Embryonic facial prominence (tissue), 1 donor: ENCODE data around the gene ZAP70.
"Not testable (repeated sequence)": the region's sequence is repeated elsewhere in the genome, so short reads cannot be mapped to it uniquely, and the experiment has no call there.

ENCODE experiments used
- DNase-seq: peaks from one replicate; pipeline ENCODE4 v3.0.0-alpha.2; 2016; ENCODE audit errors: extremely low spot score

Gene ZAP70

DNA sequence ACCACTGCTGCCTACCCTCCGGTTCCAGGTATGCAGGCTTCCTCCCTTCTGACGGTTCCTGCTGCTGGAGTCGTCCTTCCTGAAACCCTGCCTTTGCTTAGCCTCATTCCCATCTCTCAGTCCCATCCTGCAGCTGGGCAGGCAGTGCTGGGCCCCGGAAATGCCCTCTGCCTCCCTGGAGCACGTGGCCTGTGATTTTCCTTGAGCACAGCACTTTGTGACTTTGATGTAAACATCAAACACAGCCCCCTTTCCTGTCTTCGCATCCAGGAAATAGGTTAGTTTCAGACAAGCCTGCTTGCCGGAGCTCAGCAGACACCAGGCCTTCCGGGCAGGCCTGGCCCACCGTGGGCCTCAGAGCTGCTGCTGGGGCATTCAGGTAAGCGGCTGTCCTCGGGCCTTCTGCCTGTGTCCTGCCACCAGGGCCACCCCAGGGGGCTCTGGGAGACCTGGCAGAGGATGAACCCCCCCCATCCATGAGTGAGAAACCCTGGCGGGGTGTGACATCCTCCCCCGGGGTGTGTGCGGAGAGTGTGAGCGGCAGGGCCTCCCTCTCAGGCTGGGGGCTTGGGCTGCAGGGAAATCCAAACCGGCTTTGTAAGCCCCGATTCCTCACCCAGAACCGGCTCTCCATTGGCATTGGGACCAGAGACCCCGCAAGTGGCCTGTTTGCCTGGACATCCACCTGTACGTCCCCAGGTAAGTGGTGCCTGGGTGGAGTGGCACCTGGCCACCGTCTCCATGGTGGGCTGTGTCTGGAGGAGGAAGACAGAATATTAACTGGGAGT lies at the start of gene ZAP70:
TSS of gene ZAP70 (plus strand) at position 281 of the 788 bp plus-strand sequence. CDS start 10,461 bp downstream, outside the sequence.
- DNase-seq: no peak

DNA sequence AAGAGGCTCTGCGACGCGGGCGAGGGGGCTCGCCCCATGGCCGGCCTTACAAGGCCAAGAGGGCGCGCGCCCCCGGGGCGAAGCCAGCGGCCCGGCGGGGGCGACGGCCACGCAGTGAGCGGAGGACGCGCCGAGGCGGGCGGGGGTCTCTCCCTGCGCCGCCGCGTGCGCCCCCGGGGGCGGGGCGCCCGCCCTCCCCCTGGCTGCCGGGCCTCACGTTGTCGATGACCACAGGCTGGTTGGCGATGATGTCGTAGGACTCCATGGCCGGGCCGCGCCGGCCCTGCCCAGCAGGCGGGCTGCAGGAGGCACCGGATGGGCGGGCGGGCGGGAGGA lies 49.8 kb upstream of the ZAP70 start:
- DNase-seq: no peak

DNA sequence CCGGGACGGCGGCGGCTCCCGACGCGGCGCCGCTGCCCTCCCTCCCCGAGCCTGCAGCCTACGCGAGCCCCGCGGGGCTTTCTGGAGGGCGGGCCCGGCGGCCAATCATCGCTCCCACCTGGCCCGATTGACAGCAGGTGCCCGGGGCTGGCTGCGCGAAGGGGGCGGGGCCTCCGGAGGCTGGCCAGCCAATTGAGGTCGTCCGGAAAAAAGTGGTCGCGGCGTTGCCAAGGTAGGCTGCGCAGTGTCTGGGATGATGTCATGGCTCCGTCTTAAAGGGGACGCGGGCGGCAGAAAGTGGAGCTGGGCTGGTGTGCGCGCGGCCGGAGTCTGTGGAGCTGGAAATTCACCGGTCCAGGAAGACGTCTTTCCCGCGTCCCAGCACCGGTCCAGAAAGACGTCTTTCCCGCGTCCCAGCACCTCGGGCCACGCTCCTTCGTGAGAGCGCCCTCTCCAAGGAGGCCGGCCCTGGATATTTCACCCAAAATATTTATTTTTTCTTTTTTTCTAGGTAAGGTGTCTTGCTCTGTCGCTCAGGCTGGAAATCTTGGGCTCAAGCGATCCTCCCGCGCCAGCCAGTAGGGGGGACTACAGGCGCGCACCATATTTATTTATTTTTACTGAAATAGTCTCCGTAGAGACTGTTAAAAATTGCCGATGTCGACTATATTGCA lies 49.3 kb upstream of the ZAP70 start, which contains the start of gene ACTR1B:
TSS of gene ACTR1B (minus strand) at position 83 of the 674 bp plus-strand sequence. CDS start 154 bp downstream, outside the sequence.
- peak; percentile 98 for DNase-seq

DNA sequence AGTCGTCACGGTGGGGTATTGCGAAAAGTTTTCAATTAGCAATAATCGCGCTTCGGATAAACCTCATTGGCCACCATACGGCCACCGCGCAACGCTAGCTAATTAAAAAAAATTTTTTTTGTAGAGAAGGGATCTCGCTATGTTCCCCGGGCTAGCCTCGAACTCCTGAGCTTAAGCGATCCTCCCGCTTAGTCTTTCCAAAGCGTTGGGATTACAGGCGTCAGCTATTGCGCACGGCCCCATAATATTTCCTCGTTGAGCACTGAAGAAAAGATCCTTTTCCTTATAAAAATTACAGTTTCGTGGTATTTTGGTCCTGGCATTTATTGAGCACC lies 48.8 kb upstream of the ZAP70 start:
- no peak for DNase-seq

DNA sequence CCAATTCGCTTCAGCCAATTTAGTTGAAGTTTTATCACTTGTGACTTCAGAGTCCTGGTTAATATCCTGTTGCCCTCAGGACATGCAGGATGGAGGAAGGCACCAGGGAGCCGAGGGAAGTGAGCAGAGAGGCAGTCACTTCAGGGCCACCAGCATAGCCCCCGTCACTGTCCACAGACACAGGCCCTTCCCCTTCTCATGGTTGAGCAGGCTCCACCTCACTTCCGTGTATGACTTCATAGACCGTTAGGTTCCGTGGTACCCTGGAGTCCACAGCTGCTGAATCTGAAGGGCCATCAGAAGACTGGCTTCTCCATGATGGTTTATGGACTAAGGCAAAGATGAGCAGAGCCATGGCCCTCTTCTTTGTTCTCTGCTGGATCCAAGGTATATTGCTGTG lies 43.9 kb upstream of the ZAP70 start, which contains the start of gene C2orf92:
TSS of gene C2orf92 (plus strand) at position 266 of the 400 bp plus-strand sequence. CDS start at position 342, 76 bp downstream.
- DNase-seq: no peak

DNA sequence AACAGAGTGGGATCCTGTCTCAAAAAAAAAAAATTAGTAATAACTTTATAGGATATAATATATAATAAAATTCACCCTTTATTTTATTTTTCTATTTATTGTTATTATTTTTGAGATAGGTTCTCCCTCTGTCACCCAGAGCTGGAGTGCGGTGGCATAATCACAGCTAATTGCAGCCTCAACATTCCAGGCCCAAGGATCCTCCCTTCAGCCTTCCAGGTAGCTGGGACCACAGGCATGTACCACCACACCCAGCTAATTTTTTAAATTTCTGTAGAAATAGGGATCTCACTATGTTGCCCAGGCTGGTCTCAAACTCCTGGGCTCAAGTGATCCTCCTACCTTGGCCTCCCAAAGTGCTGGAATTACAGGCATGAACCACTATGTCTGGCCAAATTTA lies 42.9 kb upstream of the ZAP70 start:
- no peak for DNase-seq

DNA sequence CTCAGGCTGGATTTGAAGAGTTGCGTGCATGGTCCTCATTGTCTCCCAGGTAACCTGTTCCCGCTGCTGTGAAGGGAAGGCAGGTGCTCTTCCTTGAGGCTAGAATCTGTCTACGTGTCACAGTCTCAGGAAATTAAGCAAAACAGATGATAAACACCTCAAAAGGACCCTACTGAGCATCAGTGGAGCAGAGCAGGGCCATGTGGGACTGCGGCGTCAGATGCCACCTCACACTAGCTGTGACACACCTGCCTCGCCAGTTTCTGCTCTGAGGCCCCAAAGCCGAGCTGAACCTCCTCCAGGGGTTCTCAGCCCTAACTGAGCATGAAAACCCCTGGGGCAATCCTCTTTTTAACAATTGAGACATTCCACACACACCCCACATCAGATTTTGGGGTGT lies 41.9 kb upstream of the ZAP70 start:
- no peak for DNase-seq

DNA sequence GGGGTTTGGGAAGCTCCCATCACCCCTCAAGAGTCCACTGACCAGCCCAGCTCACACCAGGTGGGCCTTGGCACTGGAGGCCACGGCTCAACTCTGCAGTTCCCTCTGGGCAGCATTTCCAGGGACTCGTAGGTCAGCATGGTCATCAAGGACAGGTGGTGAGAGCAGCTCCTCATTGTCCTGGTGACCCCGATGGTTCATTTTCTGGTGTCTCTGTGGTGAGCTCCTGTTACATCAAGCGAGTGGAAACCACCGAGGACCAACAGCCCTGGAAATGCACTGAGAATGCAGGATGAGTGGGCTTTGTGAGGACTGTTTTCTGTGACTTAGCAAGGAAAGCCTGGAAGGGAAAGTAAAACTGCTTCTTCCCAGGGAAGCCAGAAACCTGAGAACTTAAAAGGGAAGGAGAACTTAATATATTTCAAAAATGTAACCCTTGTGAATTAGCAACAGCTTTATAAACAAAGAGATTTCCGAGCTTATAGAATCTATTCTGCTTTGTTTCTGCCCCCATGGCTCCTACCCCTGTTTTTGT lies 40.7 kb upstream of the ZAP70 start:
- DNase-seq: not testable (repeated sequence)

DNA sequence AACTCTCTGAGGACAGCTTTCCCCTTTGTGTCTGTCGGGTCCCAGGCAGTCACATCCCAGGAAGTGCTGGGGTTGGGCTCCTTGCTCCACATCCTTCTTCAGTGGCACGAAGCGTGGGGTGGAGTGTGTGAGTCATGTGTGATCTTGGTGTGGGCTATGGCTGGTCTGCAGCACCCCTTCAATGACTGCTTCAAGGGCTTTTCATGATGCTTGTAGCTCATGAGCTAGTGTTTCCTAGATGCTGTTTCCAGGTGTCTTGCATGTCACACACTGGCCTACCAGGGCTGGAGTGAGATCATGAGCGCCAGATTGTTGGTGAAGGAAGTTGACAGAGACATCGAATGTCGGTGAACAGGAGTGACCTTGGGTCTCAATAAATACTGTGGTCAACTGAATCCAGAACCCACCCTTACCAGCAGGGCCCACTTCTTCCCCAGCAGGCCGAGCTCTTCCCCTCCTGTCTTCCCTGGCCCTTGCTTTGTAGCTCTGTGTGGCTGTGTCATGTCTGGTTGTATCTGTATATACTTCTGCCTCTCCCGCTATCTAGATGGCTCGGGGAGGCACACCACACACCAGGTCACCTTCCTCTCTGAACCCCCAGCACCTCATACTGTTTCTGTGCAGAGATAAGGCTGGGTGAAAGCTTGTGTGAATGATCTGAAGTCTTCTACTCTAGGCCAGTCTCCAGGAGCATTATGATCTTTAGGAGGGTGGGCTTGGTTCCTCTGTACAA lies 40.0 kb upstream of the ZAP70 start:
- DNase-seq: no peak

DNA sequence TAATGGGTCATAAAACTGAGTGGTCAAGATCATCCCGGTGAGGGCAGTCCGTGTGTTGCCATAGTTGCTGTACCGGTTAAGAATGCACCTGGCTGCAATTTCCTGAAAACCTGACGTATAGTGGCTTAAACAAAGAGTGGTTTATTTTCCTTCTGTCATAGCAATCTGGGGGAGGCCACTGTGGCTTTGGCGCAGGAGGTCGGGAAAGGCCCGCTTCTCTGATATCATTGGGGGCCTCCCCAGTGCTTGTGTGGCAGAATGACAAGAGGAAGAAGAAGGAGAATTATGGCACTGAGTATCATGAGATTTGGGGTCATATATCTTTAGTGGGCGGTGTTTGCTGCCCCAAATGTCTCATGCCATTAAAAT lies 39.5 kb upstream of the ZAP70 start:
- no peak for DNase-seq

DNA sequence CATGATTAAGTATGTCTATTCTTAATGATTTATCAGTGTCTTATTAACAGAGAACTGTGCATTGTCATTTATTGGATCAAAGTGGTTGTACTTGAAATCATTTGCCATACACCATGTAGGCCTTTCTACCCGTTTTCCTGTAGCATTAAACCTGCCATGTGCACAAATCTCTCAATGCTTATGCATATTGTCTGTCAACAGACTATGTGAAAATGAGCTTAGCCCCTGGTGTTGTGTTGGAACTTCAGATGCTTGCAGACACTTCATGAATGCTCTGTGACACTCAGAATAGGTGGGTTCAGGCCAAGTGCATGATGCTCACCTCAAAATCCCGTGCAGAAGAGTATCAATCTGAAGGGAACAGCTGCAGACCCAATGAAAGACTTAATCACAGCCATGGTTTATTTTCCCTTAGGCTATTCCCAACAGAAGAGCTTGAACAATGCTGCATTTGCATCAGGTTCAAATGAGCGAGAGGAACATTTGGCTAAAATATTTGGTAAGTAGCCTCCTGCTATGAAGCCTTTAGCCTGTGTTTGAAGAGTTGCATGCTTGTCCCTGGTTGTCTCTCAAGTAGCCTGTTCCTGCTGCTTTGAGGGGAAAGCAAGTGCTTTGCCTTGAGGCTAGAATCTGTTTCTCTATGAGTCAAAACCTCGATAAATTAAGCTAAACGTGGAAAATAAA lies 37.8 kb upstream of the ZAP70 start:
- no peak for DNase-seq

DNA sequence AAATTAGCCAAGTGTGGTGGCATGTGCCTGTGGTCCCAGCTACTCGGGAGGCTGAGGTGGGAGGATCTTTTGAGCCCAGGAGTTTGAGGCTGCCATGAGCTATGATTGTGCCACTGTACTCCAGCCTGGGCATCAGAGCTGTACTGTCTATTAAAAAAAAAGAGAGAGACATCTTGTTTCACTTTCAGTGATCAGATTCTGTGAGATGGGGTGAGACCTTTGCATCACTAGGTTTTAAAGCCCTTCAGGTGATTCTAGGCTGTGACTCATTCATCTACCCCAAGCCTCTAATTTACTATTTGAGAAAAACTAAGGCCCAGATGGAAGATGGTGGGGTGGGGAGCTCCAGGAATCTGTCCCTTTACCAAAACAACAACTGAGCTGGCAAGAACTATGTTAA lies 36.8 kb upstream of the ZAP70 start:
- no peak for DNase-seq

DNA sequence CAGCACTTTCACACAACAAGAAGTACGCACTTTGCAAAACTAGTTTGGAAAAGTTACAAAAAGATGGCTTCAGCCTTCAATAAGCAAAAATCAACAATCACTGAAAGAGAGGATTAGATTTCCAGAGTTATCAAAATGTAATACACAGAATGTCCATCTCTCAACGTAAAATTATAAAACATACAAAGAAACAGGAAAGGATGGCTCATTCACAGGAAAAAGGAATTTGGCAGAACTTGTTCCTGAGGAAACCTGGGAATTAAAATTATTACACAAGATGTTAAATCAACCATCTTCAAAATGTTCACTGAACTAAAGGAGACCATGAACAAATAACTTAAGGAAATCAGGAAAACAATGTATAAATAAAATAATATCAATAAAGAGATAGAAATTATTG lies 35.9 kb upstream of the ZAP70 start:
- DNase-seq: no peak

DNA sequence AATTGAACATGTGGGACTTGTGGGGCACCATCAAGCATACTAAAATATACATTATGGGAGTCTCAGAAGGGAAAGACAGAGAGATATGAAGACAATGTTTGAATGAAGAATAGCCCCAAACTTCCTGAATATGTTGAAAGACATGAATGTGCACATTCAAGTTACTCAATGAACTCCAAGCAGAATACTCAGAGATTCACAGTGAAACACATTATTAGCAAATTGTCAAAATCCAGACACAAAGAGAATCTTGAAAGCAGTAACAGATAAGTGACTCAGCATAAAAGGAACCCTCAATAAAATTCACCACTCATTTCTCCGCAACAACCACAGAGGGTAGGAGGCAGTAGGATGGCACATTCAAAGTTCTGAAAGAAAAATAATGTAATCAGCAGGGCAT lies 35.1 kb upstream of the ZAP70 start:
- no peak for DNase-seq

DNA sequence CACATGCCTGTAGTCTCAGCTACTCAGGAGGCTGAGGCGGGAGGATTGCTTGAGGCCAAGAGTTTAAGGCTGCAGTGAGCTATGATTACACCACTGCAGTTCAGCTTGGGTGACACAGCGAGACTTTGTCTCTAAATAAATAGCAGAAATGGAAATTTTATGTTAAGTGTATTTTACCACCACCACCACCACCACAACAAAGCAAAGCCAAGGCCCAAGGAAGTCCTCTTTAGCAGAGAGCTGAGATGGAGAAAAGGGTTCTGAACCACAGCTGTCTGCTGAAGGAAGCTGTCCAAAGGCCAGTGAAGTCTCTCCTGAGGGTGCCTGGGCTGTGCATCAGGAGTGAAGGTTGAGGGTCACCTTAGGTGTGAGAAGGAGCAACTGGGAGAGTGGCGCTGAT lies 26.1 kb upstream of the ZAP70 start:
- not testable (repeated sequence) for DNase-seq

DNA sequence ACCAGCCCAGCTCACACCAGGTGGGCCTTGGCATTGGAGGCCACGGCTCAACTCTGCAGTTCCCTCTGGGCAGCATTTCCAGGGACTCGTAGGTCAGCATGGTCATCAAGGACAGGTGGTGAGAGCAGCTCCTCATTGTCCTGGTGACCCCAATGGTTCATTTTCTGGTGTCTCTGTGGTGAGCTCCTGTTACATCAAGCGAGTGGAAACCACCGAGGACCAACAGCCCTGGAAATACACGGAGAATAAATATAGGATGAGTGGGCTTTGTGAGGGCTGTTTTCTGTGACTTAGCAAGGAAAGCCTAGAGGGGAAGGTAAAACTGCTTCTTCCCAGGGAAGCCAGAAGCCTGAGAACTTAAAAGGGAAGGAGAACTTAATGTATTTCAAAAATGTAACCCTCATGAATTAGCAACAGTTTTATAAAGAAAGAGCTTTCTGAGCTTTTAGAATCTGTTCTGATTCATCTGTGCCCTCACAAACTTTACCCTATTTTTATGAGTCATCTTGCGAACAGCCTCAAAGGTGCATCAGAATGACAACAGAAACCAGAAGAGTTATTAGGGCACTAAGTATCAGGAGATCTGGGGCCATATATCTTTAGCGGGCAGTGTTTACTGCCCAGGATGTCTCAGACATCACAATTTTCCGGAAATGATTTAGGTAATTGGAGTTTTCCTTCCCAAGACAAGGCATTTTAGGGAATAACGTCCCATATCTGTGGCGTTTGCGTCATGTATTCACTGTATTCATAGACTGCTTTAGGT lies 25.1 kb upstream of the ZAP70 start:
- no peak for DNase-seq

DNA sequence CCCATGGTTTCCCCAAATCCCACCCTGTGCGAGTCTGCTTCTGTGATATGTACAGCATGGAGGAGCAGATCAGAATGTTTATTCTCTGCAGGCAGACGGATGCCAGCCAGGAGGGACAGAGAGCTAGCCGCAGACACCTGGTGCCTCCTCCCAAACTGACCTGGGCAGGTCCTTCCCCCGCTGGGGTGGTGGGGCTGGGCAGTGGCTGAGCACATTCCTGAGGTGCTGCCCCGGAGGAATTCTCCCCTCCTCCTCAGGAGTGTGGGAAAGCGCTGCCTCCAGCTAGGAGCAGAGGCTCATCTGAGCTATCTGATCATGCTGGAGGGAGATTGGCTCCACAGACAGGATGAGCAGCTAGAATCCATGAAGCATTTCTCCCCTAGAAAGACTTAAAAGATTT lies 22.2 kb upstream of the ZAP70 start:
- no peak for DNase-seq

DNA sequence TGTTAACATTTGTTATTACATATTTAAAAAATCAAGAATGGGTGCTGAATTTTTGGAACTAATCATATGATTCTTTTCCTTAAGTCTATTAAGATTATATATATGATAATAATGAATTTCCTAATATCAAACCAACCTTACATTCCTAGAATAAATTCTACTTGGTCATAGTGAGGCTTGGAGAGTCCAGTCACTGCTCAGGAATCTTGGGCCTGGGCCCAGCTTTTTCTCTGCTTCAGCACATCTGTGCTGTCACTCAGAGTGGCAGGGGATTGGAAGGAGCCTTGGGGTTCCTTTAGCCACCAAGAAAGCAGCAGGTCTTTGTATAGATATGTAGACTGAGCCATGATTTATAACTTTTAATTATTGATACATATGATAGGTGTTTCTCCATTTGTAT lies 19.9 kb upstream of the ZAP70 start:
- no peak for DNase-seq

DNA sequence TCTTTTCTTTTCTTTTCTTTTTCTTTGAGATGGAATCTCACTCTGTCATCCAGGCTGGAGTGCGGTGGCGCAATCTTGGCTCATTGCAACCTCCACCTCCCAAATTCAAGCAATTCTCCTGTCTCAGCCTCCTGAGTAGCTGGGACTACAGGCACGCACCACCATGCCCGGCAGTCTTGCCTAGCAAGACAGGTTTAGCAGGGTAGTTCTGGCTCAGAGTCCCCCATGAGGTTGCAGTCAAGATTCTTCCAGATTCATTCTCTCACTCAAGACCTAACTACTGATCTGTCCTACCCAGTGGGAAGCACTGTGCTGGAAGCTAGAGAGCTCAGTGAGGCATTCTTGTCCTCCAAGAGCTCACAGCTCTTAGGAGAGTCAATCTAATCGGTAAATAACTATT lies 17.6 kb upstream of the ZAP70 start:
- no peak for DNase-seq

DNA sequence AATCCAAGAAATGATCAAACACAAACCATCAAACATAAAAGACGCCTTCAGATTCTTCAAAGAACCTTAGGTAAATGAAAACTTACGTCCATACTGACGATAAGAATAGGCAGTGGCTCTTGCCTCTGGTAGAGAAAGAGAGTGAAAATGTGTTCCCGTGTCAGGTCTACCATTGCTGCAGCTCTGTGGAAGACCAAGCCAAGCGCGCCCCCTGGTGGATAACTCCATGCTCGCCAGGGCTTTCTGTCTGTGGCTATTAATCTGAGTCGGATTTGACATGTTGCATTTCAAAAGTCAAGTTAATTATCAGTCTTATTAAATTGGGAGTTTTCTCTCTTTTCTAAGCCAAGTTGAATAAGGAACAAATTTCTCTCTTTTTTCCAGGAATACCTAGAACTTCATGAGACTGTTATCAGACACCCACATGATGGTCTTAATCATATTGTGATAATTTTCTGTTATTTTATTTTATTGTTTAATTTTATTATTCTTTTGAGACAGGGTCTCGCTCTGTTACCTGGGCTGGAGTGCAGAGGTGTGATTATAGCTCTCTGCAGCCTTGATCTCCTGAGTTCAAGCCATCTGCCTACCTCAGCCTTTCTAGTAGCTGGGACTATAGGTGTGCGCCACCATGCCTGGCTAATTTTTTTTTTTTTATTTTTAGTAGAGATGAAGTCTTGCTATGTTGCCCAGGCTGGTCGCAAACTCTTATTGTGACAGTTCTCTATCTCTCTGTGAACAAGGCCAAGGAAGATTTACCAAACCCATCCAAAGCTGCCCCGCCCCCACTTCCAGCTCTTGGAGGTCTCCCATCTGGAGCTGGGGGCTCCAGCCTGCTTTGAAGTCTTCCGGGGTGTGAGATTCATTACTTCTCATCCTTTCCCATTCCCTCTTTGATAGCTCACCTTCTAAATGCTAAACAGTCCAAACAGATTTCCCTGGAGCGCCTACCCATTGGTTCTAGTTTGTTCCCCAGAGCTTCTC lies 15.8 kb upstream of the ZAP70 start:
- peak; percentile 75 for DNase-seq
